ENCODE results near the gene CHPF2.

Gene CHPF2

DNA sequence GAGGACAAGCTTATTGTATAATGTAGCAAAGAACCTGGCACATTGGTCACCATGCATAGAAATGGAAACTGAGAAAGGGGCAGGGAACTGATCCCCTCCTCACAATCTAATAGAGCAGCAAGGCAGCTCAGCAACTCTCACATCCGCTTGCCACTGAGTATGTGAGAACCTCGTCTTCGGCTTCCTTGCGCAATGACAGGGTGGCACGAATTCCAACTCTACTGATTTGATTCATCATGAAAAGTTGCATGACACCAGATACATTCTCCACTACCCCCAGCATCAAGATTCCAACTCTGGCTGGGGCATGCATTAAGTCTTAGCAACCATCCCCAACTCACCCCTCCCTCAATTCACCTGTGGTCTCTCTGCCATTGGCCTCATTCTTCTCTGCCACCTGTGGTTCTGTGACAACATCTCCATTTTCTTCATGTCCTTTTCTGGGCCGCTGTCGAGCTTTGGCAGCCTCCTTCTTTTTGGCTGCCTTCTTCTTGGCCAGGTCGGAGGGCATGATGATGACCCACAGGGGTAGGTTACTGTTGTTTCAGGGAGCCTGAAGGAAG lies 6.3 kb upstream of the CHPF2 start:
- no peaks in the 10 kb centered on the region for H3K9me3 ChIP-seq (ENCODE audit: control insufficient read depth, insufficient read depth, low read depth, low read length)
- H3K4me1 ChIP-seq (ENCODE audit: control insufficient read depth, insufficient read depth, low read length), result peaks cover 3% of the 10 kb centered on the region; the same call in 1 of the 2 replicates
- ChIA-PET POLR2A (interaction anchor here (1.4 kb wide), 1 partner anchor 68 kb away, joined by 4 read pairs; no protein-coding TSS in a partner anchor), CTCF (interaction anchor here (0.9 to 4.5 kb wide), 4 partner anchors 18 to 102 kb away, joined by 3 to 43 read pairs (median 3); no protein-coding TSS in a partner anchor)
- H3K4me3 ChIP-seq (ENCODE audit: low read depth, low read length), result peak overlapping the region; percentile 90
- H3K36me3 ChIP-seq (ENCODE audit: control insufficient read depth in 2 of 2, insufficient read depth in 1 of 2, low read length in 2 of 2), result peaks cover 0 to 48% of the 10 kb centered on the region in 2 experiments; a peak in 2 of 3 replicates
- TF ChIP-seq, protein P1, sequence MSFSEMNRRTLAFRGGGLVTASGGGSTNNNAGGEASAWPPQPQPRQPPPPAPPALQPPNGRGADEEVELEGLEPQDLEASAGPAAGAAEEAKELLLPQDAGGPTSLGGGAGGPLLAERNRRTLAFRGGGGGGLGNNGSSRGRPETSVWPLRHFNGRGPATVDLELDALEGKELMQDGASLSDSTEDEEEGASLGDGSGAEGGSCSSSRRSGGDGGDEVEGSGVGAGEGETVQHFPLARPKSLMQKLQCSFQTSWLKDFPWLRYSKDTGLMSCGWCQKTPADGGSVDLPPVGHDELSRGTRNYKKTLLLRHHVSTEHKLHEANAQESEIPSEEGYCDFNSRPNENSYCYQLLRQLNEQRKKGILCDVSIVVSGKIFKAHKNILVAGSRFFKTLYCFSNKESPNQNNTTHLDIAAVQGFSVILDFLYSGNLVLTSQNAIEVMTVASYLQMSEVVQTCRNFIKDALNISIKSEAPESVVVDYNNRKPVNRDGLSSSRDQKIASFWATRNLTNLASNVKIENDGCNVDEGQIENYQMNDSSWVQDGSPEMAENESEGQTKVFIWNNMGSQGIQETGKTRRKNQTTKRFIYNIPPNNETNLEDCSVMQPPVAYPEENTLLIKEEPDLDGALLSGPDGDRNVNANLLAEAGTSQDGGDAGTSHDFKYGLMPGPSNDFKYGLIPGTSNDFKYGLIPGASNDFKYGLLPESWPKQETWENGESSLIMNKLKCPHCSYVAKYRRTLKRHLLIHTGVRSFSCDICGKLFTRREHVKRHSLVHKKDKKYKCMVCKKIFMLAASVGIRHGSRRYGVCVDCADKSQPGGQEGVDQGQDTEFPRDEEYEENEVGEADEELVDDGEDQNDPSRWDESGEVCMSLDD (tag by site-specific recombination; IDR thresholded peaks at IDR 0.05), result no peak
- TF ChIP-seq, protein P2, sequence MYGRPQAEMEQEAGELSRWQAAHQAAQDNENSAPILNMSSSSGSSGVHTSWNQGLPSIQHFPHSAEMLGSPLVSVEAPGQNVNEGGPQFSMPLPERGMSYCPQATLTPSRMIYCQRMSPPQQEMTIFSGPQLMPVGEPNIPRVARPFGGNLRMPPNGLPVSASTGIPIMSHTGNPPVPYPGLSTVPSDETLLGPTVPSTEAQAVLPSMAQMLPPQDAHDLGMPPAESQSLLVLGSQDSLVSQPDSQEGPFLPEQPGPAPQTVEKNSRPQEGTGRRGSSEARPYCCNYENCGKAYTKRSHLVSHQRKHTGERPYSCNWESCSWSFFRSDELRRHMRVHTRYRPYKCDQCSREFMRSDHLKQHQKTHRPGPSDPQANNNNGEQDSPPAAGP (tag by site-specific recombination; IDR thresholded peaks at IDR 0.05), result no peak
- TF ChIP-seq, protein P3, sequence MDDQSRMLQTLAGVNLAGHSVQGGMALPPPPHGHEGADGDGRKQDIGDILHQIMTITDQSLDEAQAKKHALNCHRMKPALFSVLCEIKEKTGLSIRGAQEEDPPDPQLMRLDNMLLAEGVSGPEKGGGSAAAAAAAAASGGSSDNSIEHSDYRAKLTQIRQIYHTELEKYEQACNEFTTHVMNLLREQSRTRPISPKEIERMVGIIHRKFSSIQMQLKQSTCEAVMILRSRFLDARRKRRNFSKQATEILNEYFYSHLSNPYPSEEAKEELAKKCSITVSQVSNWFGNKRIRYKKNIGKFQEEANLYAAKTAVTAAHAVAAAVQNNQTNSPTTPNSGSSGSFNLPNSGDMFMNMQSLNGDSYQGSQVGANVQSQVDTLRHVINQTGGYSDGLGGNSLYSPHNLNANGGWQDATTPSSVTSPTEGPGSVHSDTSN (CRISPR knock-in tag; IDR thresholded peaks at IDR 0.05), result no peak
- peak; percentile 73 for TF ChIP-seq SCRT2 (tag by site-specific recombination; IDR thresholded peaks at IDR 0.05)
- TF ChIP-seq SCRT1 (tag by site-specific recombination; IDR thresholded peaks at IDR 0.05; ENCODE audit: borderline replicate concordance), result peak; percentile 74
- TF ChIP-seq HOXD13 (CRISPR knock-in tag; IDR thresholded peaks at IDR 0.05; ENCODE audit: borderline replicate concordance), result no peak
- TF ChIP-seq, protein P4, sequence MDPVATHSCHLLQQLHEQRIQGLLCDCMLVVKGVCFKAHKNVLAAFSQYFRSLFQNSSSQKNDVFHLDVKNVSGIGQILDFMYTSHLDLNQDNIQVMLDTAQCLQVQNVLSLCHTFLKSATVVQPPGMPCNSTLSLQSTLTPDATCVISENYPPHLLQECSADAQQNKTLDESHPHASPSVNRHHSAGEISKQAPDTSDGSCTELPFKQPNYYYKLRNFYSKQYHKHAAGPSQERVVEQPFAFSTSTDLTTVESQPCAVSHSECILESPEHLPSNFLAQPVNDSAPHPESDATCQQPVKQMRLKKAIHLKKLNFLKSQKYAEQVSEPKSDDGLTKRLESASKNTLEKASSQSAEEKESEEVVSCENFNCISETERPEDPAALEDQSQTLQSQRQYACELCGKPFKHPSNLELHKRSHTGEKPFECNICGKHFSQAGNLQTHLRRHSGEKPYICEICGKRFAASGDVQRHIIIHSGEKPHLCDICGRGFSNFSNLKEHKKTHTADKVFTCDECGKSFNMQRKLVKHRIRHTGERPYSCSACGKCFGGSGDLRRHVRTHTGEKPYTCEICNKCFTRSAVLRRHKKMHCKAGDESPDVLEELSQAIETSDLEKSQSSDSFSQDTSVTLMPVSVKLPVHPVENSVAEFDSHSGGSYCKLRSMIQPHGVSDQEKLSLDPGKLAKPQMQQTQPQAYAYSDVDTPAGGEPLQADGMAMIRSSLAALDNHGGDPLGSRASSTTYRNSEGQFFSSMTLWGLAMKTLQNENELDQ (tag by site-specific recombination; IDR thresholded peaks at IDR 0.05; ENCODE audit: low read depth), result no peak
- no peak overlapping the region for H3K27ac ChIP-seq (ENCODE audit: extremely low read depth, low read depth, low read length)

DNA sequence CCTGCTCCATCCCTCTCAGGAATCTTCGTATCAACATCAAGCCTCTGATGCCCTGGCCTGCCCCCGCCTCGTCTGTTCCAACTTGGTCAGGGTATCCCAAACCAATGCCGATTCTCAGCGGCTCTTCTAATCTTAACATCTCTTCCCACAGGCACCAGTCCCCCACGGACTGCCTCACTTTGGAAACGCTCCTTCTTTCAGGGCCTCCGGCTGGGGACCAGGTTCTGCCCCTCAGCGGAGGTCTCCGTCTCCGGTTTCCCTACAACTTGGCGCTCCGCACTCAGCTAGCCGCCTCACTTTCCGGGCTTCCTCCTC lies 5.8 kb upstream of the CHPF2 start:
- TF ChIP-seq ZNF341 (tag by site-specific recombination; IDR thresholded peaks at IDR 0.05; ENCODE audit: low read depth), result no peak
- TF ChIP-seq, protein P5, sequence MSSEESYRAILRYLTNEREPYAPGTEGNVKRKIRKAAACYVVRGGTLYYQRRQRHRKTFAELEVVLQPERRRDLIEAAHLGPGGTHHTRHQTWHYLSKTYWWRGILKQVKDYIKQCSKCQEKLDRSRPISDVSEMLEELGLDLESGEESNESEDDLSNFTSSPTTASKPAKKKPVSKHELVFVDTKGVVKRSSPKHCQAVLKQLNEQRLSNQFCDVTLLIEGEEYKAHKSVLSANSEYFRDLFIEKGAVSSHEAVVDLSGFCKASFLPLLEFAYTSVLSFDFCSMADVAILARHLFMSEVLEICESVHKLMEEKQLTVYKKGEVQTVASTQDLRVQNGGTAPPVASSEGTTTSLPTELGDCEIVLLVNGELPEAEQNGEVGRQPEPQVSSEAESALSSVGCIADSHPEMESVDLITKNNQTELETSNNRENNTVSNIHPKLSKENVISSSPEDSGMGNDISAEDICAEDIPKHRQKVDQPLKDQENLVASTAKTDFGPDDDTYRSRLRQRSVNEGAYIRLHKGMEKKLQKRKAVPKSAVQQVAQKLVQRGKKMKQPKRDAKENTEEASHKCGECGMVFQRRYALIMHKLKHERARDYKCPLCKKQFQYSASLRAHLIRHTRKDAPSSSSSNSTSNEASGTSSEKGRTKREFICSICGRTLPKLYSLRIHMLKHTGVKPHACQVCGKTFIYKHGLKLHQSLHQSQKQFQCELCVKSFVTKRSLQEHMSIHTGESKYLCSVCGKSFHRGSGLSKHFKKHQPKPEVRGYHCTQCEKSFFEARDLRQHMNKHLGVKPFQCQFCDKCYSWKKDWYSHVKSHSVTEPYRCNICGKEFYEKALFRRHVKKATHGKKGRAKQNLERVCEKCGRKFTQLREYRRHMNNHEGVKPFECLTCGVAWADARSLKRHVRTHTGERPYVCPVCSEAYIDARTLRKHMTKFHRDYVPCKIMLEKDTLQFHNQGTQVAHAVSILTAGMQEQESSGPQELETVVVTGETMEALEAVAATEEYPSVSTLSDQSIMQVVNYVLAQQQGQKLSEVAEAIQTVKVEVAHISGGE (tag by site-specific recombination; conservative IDR thresholded peaks at IDR 0.05; ENCODE audit: low read depth), result 0 out of 2 replicates have a peak, but pooled peaks have one; percentile 8
- TF ChIP-seq, protein P6, sequence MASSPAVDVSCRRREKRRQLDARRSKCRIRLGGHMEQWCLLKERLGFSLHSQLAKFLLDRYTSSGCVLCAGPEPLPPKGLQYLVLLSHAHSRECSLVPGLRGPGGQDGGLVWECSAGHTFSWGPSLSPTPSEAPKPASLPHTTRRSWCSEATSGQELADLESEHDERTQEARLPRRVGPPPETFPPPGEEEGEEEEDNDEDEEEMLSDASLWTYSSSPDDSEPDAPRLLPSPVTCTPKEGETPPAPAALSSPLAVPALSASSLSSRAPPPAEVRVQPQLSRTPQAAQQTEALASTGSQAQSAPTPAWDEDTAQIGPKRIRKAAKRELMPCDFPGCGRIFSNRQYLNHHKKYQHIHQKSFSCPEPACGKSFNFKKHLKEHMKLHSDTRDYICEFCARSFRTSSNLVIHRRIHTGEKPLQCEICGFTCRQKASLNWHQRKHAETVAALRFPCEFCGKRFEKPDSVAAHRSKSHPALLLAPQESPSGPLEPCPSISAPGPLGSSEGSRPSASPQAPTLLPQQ (tag by site-specific recombination; IDR thresholded peaks at IDR 0.05), result no peak
- TF ChIP-seq ZNF777 (tag by site-specific recombination; IDR thresholded peaks at IDR 0.05; ENCODE audit: borderline replicate concordance), result no peak
- peak; percentile 79 for TF ChIP-seq GLIS1 (tag by site-specific recombination; IDR thresholded peaks at IDR 0.05)
- TF ChIP-seq ZNF600 (tag by site-specific recombination; IDR thresholded peaks at IDR 0.05), result peak; percentile 11; the same call in 1 of the 2 replicates
- peak; percentile 23 for TF ChIP-seq ZBTB17 (tag by site-specific recombination; IDR thresholded peaks at IDR 0.05)
- Histone ChIP-seq H3K36me3 (ENCODE audit: control insufficient read depth in 2 of 2, insufficient read depth in 1 of 2, low read length in 2 of 2) (peaks cover 0 to 45% of the 10 kb centered on the region in 2 experiments; a peak in 2 of 3 replicates), H3K9me3 (ENCODE audit: control insufficient read depth, insufficient read depth, low read depth, low read length) (no peaks in the 10 kb centered on the region), H3K4me1 (ENCODE audit: control insufficient read depth, insufficient read depth, low read length) (peaks cover 3% of the 10 kb centered on the region; the same call in 1 of the 2 replicates), H3K4me3 (ENCODE audit: low read depth, low read length) (peak overlapping the region; percentile 90), H3K27ac (ENCODE audit: extremely low read depth, low read depth, low read length) (peak overlapping the region; percentile 43; the same call in 1 of the 2 replicates)
- CTCF ChIA-PET, result interaction anchor here (0.9 to 4.5 kb wide), 4 partner anchors 18 to 103 kb away, joined by 3 to 43 read pairs (median 4); no protein-coding TSS in a partner anchor
- POLR2A ChIA-PET, result interaction anchor here (0.5 to 2.1 kb wide), 16 partner anchors 10 to 519 kb away, joined by 3 to 26 read pairs (median 5); partner anchors contain the start of genes ABCB8, FASTK and SMARCD3
